Gastrocnemius medialis (tissue), 4 donors: Measurements from ENCODE around the gene CLDN3. TPM values are rescaled to one million over a fixed set of nuclear protein-coding genes. Genes with fewer than 3 reads are reported as not detected.

Source experiments
- ATAC-seq, 2 donors: fragments of 150-250 bp; one replicate each; pipeline ENCODE4 v1.9.1; 2016
- DNase-seq, 2 donors: peaks; one replicate each; pipeline ENCODE4 v3.0.0-alpha.2; 2019
- H3K27ac ChIP-seq, 4 donors: fragments of 200-600 bp; sonication (generic); 1 replicate in 1 of 4; 2 replicates in 3 of 4; pipeline ENCODE4 v1.5.1; 2016 to 2018; ENCODE audit warnings: mild to moderate bottlenecking in 2 of 4, moderate library complexity in 1 of 4
- H3K27me3 ChIP-seq, 3 donors: fragments of 200-600 bp; sonication (generic) in 2 of 3; 1 replicate in 1 of 3; 2 replicates in 2 of 3; pipeline versions ENCODE4 v1.5.1 to v1.6.0; 2016 to 2019; ENCODE audit warnings: mild to moderate bottlenecking in 1 of 3, moderate library complexity in 1 of 3
- H3K36me3 ChIP-seq, 2 donors: fragments of 200-600 bp; sonication (generic) in 1 of 2; one replicate each; pipeline ENCODE4 v1.5.1; 2017 to 2018
- H3K4me1 ChIP-seq, 2 donors: fragments of 200-600 bp; sonication (generic) in 1 of 2; one replicate each; pipeline ENCODE4 v1.5.1; 2016 to 2017; ENCODE audit warnings: mild to moderate bottlenecking in 2 of 2
- H3K4me3 ChIP-seq, 4 donors: fragments of 200-600 bp; sonication (generic) in 3 of 4; 1 replicate in 1 of 4; 2 replicates in 3 of 4; pipeline ENCODE4 v1.5.1; 2016 to 2019; ENCODE audit warnings: mild to moderate bottlenecking in 2 of 4
- H3K9me3 ChIP-seq, 3 donors: fragments of 200-600 bp; sonication (generic) in 2 of 3; 1 replicate in 1 of 3; 2 replicates in 2 of 3; pipeline ENCODE4 v1.5.1; 2016 to 2019
- POLR2A ChIP-seq, 2 donors: fragments of 450-650 bp; IDR thresholded peaks; one replicate each; pipeline ENCODE4 v1.6.1; 2017; ENCODE audit warnings: antibody characterized with exemption in 2 of 2, mild to moderate bottlenecking in 2 of 2, moderate library complexity in 2 of 2
- in situ Hi-C, 4 donors: fragments of 200-750 bp; cut with MboI; loops; one replicate each; pipeline versions ENCODE4 v1.15.0 to v1.8.0; 2017; ENCODE audit warnings: low sequenced_read_pairs in 4 of 4
- intact Hi-C: fragments of 100-400 bp; cut with DNase I; formaldehyde crosslinking; loops from one replicate; pipeline ENCODE4 v1.15.1; 2023; ENCODE audit warnings: low total_unique reads
- total RNA-seq, 4 donors: library from RNA; depleted of rRNA; stranded (reverse); fragments of >200 nt; gene quantifications; one replicate each; pipeline versions ENCODE4 v1.1.0 to v1.2.3, GENCODE V29; 2016
- TF ChIP-seq, protein P1 (sequence below), 5 experiments: fragments of 450-650 bp in 3 of 5; fragments of 200-600 bp in 2 of 5; sonication (generic) in 2 of 5; IDR thresholded peaks in 4 of 5; conservative IDR thresholded peaks in 1 of 5; 1 replicate in 4 of 5; 2 replicates in 1 of 5; pipeline ENCODE4 v1.5.1; 2016 to 2019; ENCODE audit warnings: antibody characterized with exemption in 5 of 5, mild to moderate bottlenecking in 3 of 5, moderate library complexity in 3 of 5

CLDN3 gene
- total RNA-seq, 4 donors from 2014 or later = 5.0 TPM; not detected in 3

DNA sequence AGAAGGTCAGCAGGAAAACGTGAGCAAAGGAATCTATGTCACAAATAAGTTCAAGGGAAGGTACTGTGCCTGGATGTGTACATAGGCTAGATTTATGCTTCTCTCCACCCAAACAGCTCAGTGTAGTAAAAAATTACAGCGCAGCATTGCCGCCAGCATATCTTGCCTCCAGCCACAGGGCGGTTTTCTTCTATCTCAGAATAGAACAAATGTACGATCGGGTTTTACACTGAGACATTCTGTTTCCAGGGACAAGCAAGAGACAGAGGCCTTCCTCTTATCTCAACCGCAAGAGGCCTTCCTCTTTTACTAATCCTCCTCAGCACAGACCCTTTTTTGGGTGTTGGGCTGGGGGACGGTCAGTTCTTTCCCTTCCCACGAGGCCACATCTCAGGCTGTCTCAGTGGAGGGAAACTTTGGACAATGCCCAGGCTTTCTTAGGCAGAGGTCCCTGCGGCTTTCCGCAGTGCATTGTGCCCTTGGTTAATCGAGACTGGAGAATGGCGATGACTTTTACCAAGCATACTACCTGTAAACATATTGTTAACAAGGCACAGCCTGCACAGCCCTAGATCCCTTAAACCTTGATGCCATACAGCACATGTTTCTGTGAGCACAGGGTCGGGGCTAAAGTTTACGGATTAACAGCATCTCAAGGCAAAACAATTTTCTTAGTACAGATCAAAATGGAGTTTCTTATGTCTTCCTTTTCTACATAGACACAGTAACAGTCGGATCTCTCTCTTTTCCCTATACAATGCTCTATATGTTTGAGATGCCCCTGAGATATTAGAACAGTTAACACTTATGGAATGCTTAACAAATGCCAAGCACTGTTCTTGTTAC lies 19.9 kb downstream of the CLDN3 start:
- no peak for DNase-seq
- intact Hi-C loops = no loop called here

DNA sequence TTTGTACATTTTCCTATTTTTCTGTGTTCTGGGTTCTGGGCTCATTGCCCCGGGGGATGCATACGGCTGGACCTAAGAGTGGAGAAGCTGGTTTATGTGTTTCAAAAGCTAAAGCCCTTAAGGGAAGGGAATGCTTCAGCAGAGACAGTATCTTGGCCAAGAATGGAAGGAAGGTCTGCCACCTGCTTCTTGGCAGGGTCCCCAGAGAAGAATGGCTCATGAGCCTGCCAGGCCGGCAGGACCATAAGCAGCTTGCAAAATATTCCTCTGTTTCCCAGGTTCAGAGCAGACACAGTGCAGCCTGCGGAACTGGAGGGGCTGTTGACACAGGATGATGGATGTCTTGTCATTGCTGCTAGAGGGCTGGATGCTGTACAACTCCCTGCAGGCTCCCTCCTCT lies 23.7 kb downstream of the CLDN3 start:
- H3K4me1 ChIP-seq = no peaks in the 10 kb centered on the region
- ATAC-seq = peak in 1 of 2 donors; percentile 64

More for the DNA sequence above, 19.9 kb downstream of the CLDN3 start:
- Histone ChIP-seq H3K36me3 (no peaks in the 10 kb centered on the region), H3K4me3 (no peak overlapping the region), H3K9me3 (no peaks in the 10 kb centered on the region), H3K27ac (no peak overlapping the region), H3K4me1 (no peaks in the 10 kb centered on the region), H3K27me3 (no peaks in the 10 kb centered on the region)
- in situ Hi-C loops = no loop called here
- TF ChIP-seq, protein P1, sequence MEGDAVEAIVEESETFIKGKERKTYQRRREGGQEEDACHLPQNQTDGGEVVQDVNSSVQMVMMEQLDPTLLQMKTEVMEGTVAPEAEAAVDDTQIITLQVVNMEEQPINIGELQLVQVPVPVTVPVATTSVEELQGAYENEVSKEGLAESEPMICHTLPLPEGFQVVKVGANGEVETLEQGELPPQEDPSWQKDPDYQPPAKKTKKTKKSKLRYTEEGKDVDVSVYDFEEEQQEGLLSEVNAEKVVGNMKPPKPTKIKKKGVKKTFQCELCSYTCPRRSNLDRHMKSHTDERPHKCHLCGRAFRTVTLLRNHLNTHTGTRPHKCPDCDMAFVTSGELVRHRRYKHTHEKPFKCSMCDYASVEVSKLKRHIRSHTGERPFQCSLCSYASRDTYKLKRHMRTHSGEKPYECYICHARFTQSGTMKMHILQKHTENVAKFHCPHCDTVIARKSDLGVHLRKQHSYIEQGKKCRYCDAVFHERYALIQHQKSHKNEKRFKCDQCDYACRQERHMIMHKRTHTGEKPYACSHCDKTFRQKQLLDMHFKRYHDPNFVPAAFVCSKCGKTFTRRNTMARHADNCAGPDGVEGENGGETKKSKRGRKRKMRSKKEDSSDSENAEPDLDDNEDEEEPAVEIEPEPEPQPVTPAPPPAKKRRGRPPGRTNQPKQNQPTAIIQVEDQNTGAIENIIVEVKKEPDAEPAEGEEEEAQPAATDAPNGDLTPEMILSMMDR (IDR thresholded peaks at IDR 0.05 in 4 of 5, conservative IDR thresholded peaks at IDR 0.05 in 1 of 5) = no peak
- TF ChIP-seq POLR2A (IDR thresholded peaks at IDR 0.05) = no peak
- ATAC-seq = no peak

DNA sequence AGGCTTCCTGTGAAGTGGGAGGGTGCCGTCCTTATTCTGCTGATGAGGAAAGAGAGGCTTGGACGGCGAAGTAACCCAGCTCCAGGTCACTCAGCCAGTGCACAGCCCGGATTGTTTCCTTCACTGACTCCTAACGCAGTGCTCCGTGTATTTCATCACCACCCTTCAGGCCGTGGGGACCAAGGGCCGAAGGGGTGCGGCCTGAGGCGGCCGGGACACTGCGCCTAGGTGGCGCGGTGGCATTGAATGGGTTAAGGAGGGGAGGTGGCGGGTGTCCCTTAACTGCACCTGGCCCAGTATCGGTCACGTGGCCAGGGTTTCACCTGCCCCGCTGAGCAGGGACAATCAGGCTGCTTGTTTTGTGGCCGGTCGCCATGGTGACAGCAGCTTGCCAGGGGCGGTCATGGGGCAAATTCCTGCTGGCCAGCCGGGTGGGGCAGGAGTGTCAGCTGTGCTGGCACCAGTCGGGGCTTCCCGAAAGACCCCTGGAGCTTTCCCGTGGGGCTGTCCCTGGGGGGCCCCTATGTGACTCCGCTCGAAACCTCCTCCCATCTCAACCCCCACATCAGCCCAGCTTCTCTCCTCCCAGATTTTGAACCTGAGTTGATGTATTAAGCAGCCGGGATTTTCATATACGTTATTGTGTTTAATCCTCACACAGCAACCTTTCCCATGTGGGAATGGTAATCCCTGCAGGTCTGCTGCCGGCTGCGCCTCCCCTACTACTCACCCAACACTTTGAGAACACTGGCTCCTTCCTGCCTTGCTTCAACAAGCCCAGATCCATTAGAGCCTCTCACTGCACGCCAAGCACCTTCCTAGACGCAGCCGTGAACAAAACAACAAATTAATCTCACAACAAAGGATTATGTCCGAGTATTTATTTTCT lies 27.1 kb downstream of the CLDN3 start:
- in situ Hi-C loops (no loop called here), intact Hi-C loops (no loop called here)
- no peak for DNase-seq
- ATAC-seq = no peak
- no peak for TF ChIP-seq POLR2A (IDR thresholded peaks at IDR 0.05)
- TF ChIP-seq, protein P1 (IDR thresholded peaks at IDR 0.05 in 4 of 5, conservative IDR thresholded peaks at IDR 0.05 in 1 of 5) = no peak
- Histone ChIP-seq H3K9me3 (no peaks in the 10 kb centered on the region), H3K27ac (no peak overlapping the region), H3K36me3 (no peaks in the 10 kb centered on the region), H3K27me3 (no peaks in the 10 kb centered on the region), H3K4me3 (no peak overlapping the region), H3K4me1 (peaks cover 0 to 5% of the 10 kb centered on the region in 2 donors)

More for the DNA sequence above, 23.7 kb downstream of the CLDN3 start:
- intact Hi-C loops = no loop called here
- Histone ChIP-seq H3K36me3 (no peaks in the 10 kb centered on the region), H3K4me3 (no peak overlapping the region), H3K9me3 (no peaks in the 10 kb centered on the region), H3K27me3 (no peaks in the 10 kb centered on the region), H3K27ac (no peak overlapping the region)
- TF ChIP-seq POLR2A (IDR thresholded peaks at IDR 0.05) = no peak
- TF ChIP-seq, protein P1 (IDR thresholded peaks at IDR 0.05 in 4 of 5, conservative IDR thresholded peaks at IDR 0.05 in 1 of 5) = no peak
- in situ Hi-C loops = no loop called here
- DNase-seq = peak in 1 of 2 donors; percentile 26

DNA sequence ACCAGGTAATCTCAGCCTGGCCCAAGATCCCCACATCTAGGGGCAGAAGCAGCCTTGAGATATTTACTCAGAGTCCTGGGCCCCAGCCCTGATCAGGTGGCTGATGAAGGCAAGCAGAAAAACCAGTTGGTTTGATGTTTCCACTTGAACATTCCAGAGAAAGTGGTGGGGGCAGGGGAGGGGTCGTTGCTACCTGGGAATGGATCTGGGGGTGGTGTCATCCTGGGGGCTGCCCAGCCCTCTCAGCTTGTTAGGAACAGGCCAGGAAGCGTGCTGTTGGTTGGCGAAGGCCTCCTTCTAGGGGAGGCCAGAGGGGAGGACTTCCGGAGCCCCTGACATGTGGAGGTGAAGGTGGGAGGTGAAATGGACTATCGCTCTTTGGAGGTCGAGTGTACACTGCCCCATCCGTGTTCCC lies 27.7 kb downstream of the CLDN3 start:
- DNase-seq (no peak), ATAC-seq (no peak)
- no peak for TF ChIP-seq POLR2A (IDR thresholded peaks at IDR 0.05)
- TF ChIP-seq, protein P1 (IDR thresholded peaks at IDR 0.05 in 4 of 5, conservative IDR thresholded peaks at IDR 0.05 in 1 of 5) = no peak
- in situ Hi-C loops (no loop called here), intact Hi-C loops (no loop called here)
- H3K9me3 ChIP-seq = no peaks in the 10 kb centered on the region
- no peak overlapping the region for H3K4me3 ChIP-seq
- peaks cover 0 to 11% of the 10 kb centered on the region in 2 donors for H3K4me1 ChIP-seq
- H3K36me3 ChIP-seq = no peaks in the 10 kb centered on the region
- no peaks in the 10 kb centered on the region for H3K27me3 ChIP-seq
- no peak overlapping the region for H3K27ac ChIP-seq
